ENCODE data around the gene CCL25. TPM values are rescaled to one million over a fixed set of nuclear protein-coding genes. Genes with fewer than 3 reads are reported as not detected.

The CCL25 gene
- total RNA-seq, 1 experiment from 2014 or later: not detected

GRCh38 chr19:8017808-8018207 is 34.8 kb upstream of the CCL25 start:
- Histone ChIP-seq H3K4me3 (ENCODE audit: low read length) (no peak overlapping the region), H3K4me1 (ENCODE audit: insufficient read depth, low read length) (no peaks in the 10 kb centered on the region), H3K27ac (ENCODE audit: low read length) (no peak overlapping the region), H3F3A (ENCODE audit: low read length, unreplicated experiment) (no peaks in the 10 kb centered on the region), H2AFZ (ENCODE audit: low read length) (no peak overlapping the region), H3K9me2 (replicated peaks; ENCODE audit: low read length) (no peaks in the 10 kb centered on the region), H3K79me2 (ENCODE audit: low read length) (no peaks in the 10 kb centered on the region), H3K9me3 (ENCODE audit: low read length) (no peaks in the 10 kb centered on the region), H4K20me1 (ENCODE audit: low read length) (no peaks in the 10 kb centered on the region), H3K9ac (ENCODE audit: low read length) (no peak overlapping the region), H3K36me3 (ENCODE audit: low read depth, low read length) (no peaks in the 10 kb centered on the region), H3K4me2 (ENCODE audit: low read length) (no peak overlapping the region), H3K27me3 (ENCODE audit: low read length) (no peaks in the 10 kb centered on the region)
- no TSS peak for BruUV-seq (replicated peaks)
- ATAC-seq (no peak), DNase-seq (no peak)
- no peak for TF ChIP-seq EZH2 (IDR thresholded peaks at IDR 0.05; ENCODE audit: low read length, unreplicated experiment)
- TF ChIP-seq CTCF (conservative IDR thresholded peaks at IDR 0.05; ENCODE audit: low read depth, low read length): no peak
- TF ChIP-seq EZH2phosphoT487 (IDR thresholded peaks at IDR 0.05; ENCODE audit: borderline replicate concordance, low read length): no peak
- intact Hi-C loops (cut with micrococcal nuclease): no loop called here
- ChIA-PET POLR2A (ENCODE audit: unreplicated experiment) (no interaction called here), CTCF (no interaction called here)

- Histone ChIP-seq H2AFZ (ENCODE audit: low read length) (no peak overlapping the region), H3K9me2 (replicated peaks; ENCODE audit: low read length) (no peaks in the 10 kb centered on the region), H3K4me3 (ENCODE audit: low read length) (no peak overlapping the region), H3K9me3 (ENCODE audit: low read length) (no peaks in the 10 kb centered on the region), H3K27ac (ENCODE audit: low read length) (no peak overlapping the region), H3K9ac (ENCODE audit: low read length) (no peak overlapping the region), H3K4me1 (ENCODE audit: insufficient read depth, low read length) (no peaks in the 10 kb centered on the region), H3K79me2 (ENCODE audit: low read length) (no peaks in the 10 kb centered on the region), H3K36me3 (ENCODE audit: low read depth, low read length) (no peaks in the 10 kb centered on the region), H4K20me1 (ENCODE audit: low read length) (no peaks in the 10 kb centered on the region), H3K4me2 (ENCODE audit: low read length) (no peak overlapping the region), H3K27me3 (ENCODE audit: low read length) (no peaks in the 10 kb centered on the region), H3F3A (ENCODE audit: low read length, unreplicated experiment) (no peaks in the 10 kb centered on the region)
- DNase-seq (no peak), ATAC-seq (no peak)
- no TSS peak for BruUV-seq (replicated peaks)
- intact Hi-C loops (cut with micrococcal nuclease): no loop called here
- POLR2A ChIA-PET (ENCODE audit: unreplicated experiment): no interaction called here
- TF ChIP-seq EZH2phosphoT487 (IDR thresholded peaks at IDR 0.05; ENCODE audit: borderline replicate concordance, low read length): no peak
- no peak for TF ChIP-seq CTCF (conservative IDR thresholded peaks at IDR 0.05; ENCODE audit: low read depth, low read length)
- TF ChIP-seq EZH2 (IDR thresholded peaks at IDR 0.05; ENCODE audit: low read length, unreplicated experiment): no peak
- CTCF ChIA-PET: no interaction called here
Measured at GRCh38 chr19:8020681-8021080, 31.9 kb upstream of the CCL25 start.

- H3K4me3 ChIP-seq (ENCODE audit: low read length): no peak overlapping the region
- no peaks in the 10 kb centered on the region for H4K20me1 ChIP-seq (ENCODE audit: low read length)
- no peaks in the 10 kb centered on the region for H3K27me3 ChIP-seq (ENCODE audit: low read length)
- ChIA-PET POLR2A (ENCODE audit: unreplicated experiment) (no interaction called here), CTCF (no interaction called here)
- no peak for ATAC-seq
- no peaks in the 10 kb centered on the region for H3K4me1 ChIP-seq (ENCODE audit: insufficient read depth, low read length)
- H3K9ac ChIP-seq (ENCODE audit: low read length): no peak overlapping the region
- no peaks in the 10 kb centered on the region for H3K9me3 ChIP-seq (ENCODE audit: low read length)
- TF ChIP-seq CTCF (conservative IDR thresholded peaks at IDR 0.05; ENCODE audit: low read depth, low read length): no peak
- no peak for TF ChIP-seq EZH2 (IDR thresholded peaks at IDR 0.05; ENCODE audit: low read length, unreplicated experiment)
- TF ChIP-seq EZH2phosphoT487 (IDR thresholded peaks at IDR 0.05; ENCODE audit: borderline replicate concordance, low read length): no peak
- BruUV-seq (replicated peaks): no TSS peak
- H3K79me2 ChIP-seq (ENCODE audit: low read length): no peaks in the 10 kb centered on the region
- H3K27ac ChIP-seq (ENCODE audit: low read length): no peak overlapping the region
- no peak overlapping the region for H2AFZ ChIP-seq (ENCODE audit: low read length)
- no peaks in the 10 kb centered on the region for H3K9me2 ChIP-seq (replicated peaks; ENCODE audit: low read length)
- no peaks in the 10 kb centered on the region for H3F3A ChIP-seq (ENCODE audit: low read length, unreplicated experiment)
- no peaks in the 10 kb centered on the region for H3K36me3 ChIP-seq (ENCODE audit: low read depth, low read length)
- intact Hi-C loops (cut with micrococcal nuclease): no loop called here
- DNase-seq: no peak
- H3K4me2 ChIP-seq (ENCODE audit: low read length): no peak overlapping the region
Measured at GRCh38 chr19:8021374-8021773, 31.2 kb upstream of the CCL25 start.
